CD4-positive, CD25-positive, alpha-beta regulatory T cell (primary cell): ENCODE data around the gene EXOSC10. TPM values are rescaled to one million over a fixed set of nuclear protein-coding genes. Genes with fewer than 3 reads are reported as not detected.

ENCODE experiments used
- ATAC-seq, 2 donors: fragments of 150-1000 bp; cut with Tn5 transposase; one replicate each; pipeline ENCODE4 v1.10.0; 2021; ENCODE audit warnings: low read depth in 2 of 2, moderate number of reproducible peaks in 2 of 2, moderate library complexity in 1 of 2
- DNase-seq, 3 donors: peaks; one replicate each; pipeline versions ENCODE4 v3.0.0 to v3.0.0-alpha.2; 2012 to 2022; ENCODE audit warnings: mixed read lengths in 1 of 3
- H3K27ac ChIP-seq: one replicate; pipeline ENCODE4 v1.7.0; 2013; ENCODE audit warnings: mild to moderate bottlenecking, low read length; ENCODE audit not compliant: insufficient read depth, poor library complexity, severe bottlenecking
- H3K27me3 ChIP-seq: one replicate; pipeline ENCODE4 v1.7.0; 2013; ENCODE audit warnings: low read length; ENCODE audit not compliant: control insufficient read depth, insufficient read depth
- H3K36me3 ChIP-seq: one replicate; pipeline ENCODE4 v1.7.0; 2013; ENCODE audit warnings: mild to moderate bottlenecking, low read length, moderate library complexity; ENCODE audit not compliant: control insufficient read depth, insufficient read depth
- H3K4me1 ChIP-seq: 2 replicates; pipeline ENCODE4 v1.7.0; 2013; ENCODE audit warnings: mild to moderate bottlenecking, low read length; ENCODE audit not compliant: insufficient read depth, control insufficient read depth, poor library complexity, severe bottlenecking
- H3K4me3 ChIP-seq: one replicate; pipeline ENCODE4 v1.7.0; 2013; ENCODE audit warnings: low read depth, mild to moderate bottlenecking, low read length, moderate library complexity
- H3K9me3 ChIP-seq, 2 experiments: 1 replicate in 1 of 2; 2 replicates in 1 of 2; pipeline ENCODE4 v1.7.0; 2013; ENCODE audit warnings: low read length in 2 of 2, mild to moderate bottlenecking in 1 of 2, moderate library complexity in 1 of 2; ENCODE audit not compliant: control insufficient read depth in 2 of 2
- H3K27ac Mint-ChIP-seq, 3 donors: one replicate each; pipeline ENCODE4 v1.8.0; 2020 to 2022; ENCODE audit warnings: mild to moderate bottlenecking in 3 of 3, mixed read lengths in 3 of 3, moderate library complexity in 2 of 3
- H3K27me3 Mint-ChIP-seq: one replicate; pipeline ENCODE4 v1.8.0; 2022; ENCODE audit warnings: mild to moderate bottlenecking, mixed read lengths
- H3K36me3 Mint-ChIP-seq: one replicate; pipeline ENCODE4 v1.8.0; 2020; ENCODE audit warnings: mixed read lengths
- H3K4me1 Mint-ChIP-seq, 4 donors: one replicate each; pipeline ENCODE4 v1.8.0; 2020 to 2022; ENCODE audit warnings: mixed read lengths in 4 of 4, mild to moderate bottlenecking in 1 of 4
- H3K4me3 Mint-ChIP-seq, 4 donors: one replicate each; pipeline ENCODE4 v1.8.0; 2020 to 2022; ENCODE audit warnings: mild to moderate bottlenecking in 4 of 4, mixed read lengths in 4 of 4, moderate library complexity in 3 of 4
- H3K9me3 Mint-ChIP-seq, 7 donors: one replicate each; pipeline ENCODE4 v1.8.0; 2020 to 2022; ENCODE audit warnings: mixed read lengths in 7 of 7, mild to moderate bottlenecking in 3 of 7, moderate library complexity in 2 of 7
- polyA plus RNA-seq, 4 donors: library from polyadenylated mRNA; unstranded; fragments of 300-500 nt; fragmentation: Illumina TruSeq; gene quantifications; one replicate each; pipeline ENCODE4 v1.2.3, GENCODE V29; 2021
- total RNA-seq: library from RNA; stranded (reverse); gene quantifications from one replicate; pipeline ENCODE4 v1.2.3, GENCODE V29; 2022

EXOSC10 gene
- total and polyA plus RNA-seq, 5 donors from 2014 or later = 37.0 to 81.7 (median 40.7) TPM

GRCh38 chr1:11058595-11059154 lies 41.0 kb downstream of the EXOSC10 start:
- no peak for ATAC-seq

GRCh38 chr1:11058026-11058425 lies 41.6 kb downstream of the EXOSC10 start:
- no peaks in the 10 kb centered on the region for H3K36me3 Mint-ChIP-seq
- peak overlapping the region; percentile 44 to 93 (median 69) for H3K4me3 Mint-ChIP-seq
- Histone ChIP-seq H3K4me3 (no peak overlapping the region), H3K27me3 (no peaks in the 10 kb centered on the region), H3K4me1 (peaks cover 21% of the 10 kb centered on the region), H3K9me3 (no peaks in the 10 kb centered on the region), H3K27ac (no peak overlapping the region), H3K36me3 (peaks cover 13% of the 10 kb centered on the region)
- H3K27me3 Mint-ChIP-seq = no peaks in the 10 kb centered on the region
- H3K27ac Mint-ChIP-seq = peak overlapping the region in 2 of 3 donors; percentile 20 to 25
- ATAC-seq (no peak), DNase-seq (no peak)
- H3K9me3 Mint-ChIP-seq = no peaks in the 10 kb centered on the region
- H3K4me1 Mint-ChIP-seq = peaks cover 7 to 39% (median 13%) of the 10 kb centered on the region in 4 donors

More at GRCh38 chr1:11058595-11059154, 41.0 kb downstream of the EXOSC10 start:
- Histone ChIP-seq H3K36me3 (peaks cover 13% of the 10 kb centered on the region), H3K9me3 (no peaks in the 10 kb centered on the region), H3K27me3 (no peaks in the 10 kb centered on the region), H3K4me3 (no peak overlapping the region), H3K27ac (no peak overlapping the region), H3K4me1 (peaks cover 21% of the 10 kb centered on the region)
- Mint-ChIP-seq H3K4me3 (peak overlapping the region; percentile 84 to 93 (median 91)), H3K9me3 (no peaks in the 10 kb centered on the region), H3K27ac (peak overlapping the region in 2 of 3 donors; percentile 75 to 93), H3K36me3 (no peaks in the 10 kb centered on the region), H3K4me1 (peaks cover 7 to 44% (median 16%) of the 10 kb centered on the region in 4 donors), H3K27me3 (no peaks in the 10 kb centered on the region)
- DNase-seq = no peak

GRCh38 chr1:11057477-11057876 lies 42.2 kb downstream of the EXOSC10 start:
- no peaks in the 10 kb centered on the region for H3K27me3 ChIP-seq
- H3K4me1 Mint-ChIP-seq = peaks cover 5 to 36% (median 13%) of the 10 kb centered on the region in 4 donors
- H3K9me3 ChIP-seq = no peaks in the 10 kb centered on the region
- peak overlapping the region in 3 of 4 donors; percentile 21 to 63 (median 61) for H3K4me3 Mint-ChIP-seq
- H3K36me3 Mint-ChIP-seq = no peaks in the 10 kb centered on the region
- peaks cover 13% of the 10 kb centered on the region for H3K36me3 ChIP-seq
- no peaks in the 10 kb centered on the region for H3K9me3 Mint-ChIP-seq
- DNase-seq = no peak
- no peak overlapping the region for H3K27ac ChIP-seq
- peaks cover 21% of the 10 kb centered on the region for H3K4me1 ChIP-seq
- H3K4me3 ChIP-seq = no peak overlapping the region
- H3K27me3 Mint-ChIP-seq = peaks cover under 1% of the 10 kb centered on the region
- H3K27ac Mint-ChIP-seq = peak overlapping the region in 2 of 3 donors; percentile 20 to 25
- ATAC-seq = no peak

- H3K4me1 ChIP-seq = peaks cover 21% of the 10 kb centered on the region
- ATAC-seq (no peak), DNase-seq (no peak)
- no peaks in the 10 kb centered on the region for H3K36me3 Mint-ChIP-seq
- H3K9me3 ChIP-seq = no peaks in the 10 kb centered on the region
- H3K36me3 ChIP-seq = peaks cover 13% of the 10 kb centered on the region
- H3K27ac ChIP-seq = no peak overlapping the region
- H3K4me3 ChIP-seq = no peak overlapping the region
- H3K27me3 Mint-ChIP-seq = peaks cover 8% of the 10 kb centered on the region
- H3K27ac Mint-ChIP-seq = no peak overlapping the region
- H3K27me3 ChIP-seq = no peaks in the 10 kb centered on the region
- peaks cover 5 to 29% (median 14%) of the 10 kb centered on the region in 4 donors for H3K4me1 Mint-ChIP-seq
- H3K9me3 Mint-ChIP-seq = no peaks in the 10 kb centered on the region
- peak overlapping the region in 2 of 4 donors; percentile 70 to 75 for H3K4me3 Mint-ChIP-seq
Observed at GRCh38 chr1:11056504-11056903, 43.2 kb downstream of the EXOSC10 start.

GRCh38 chr1:11055676-11056075 lies 44.0 kb downstream of the EXOSC10 start:
- peaks cover 8% of the 10 kb centered on the region for H3K27me3 Mint-ChIP-seq
- H3K27ac ChIP-seq = no peak overlapping the region
- H3K9me3 ChIP-seq = no peaks in the 10 kb centered on the region
- ATAC-seq (no peak), DNase-seq (no peak)
- peaks cover 16% of the 10 kb centered on the region for H3K4me1 ChIP-seq
- no peak overlapping the region for H3K27ac Mint-ChIP-seq
- peaks cover under 1 to 24% (median 10%) of the 10 kb centered on the region in 4 donors for H3K4me1 Mint-ChIP-seq
- peak overlapping the region in 1 of 4 donors; percentile 70 for H3K4me3 Mint-ChIP-seq
- no peak overlapping the region for H3K4me3 ChIP-seq
- no peaks in the 10 kb centered on the region for H3K36me3 Mint-ChIP-seq
- H3K27me3 ChIP-seq = no peaks in the 10 kb centered on the region
- no peaks in the 10 kb centered on the region for H3K9me3 Mint-ChIP-seq
- peaks cover 13% of the 10 kb centered on the region for H3K36me3 ChIP-seq

- peaks cover 0 to 19% (median 8%) of the 10 kb centered on the region in 4 donors for H3K4me1 Mint-ChIP-seq
- no peak overlapping the region for H3K27ac ChIP-seq
- no peaks in the 10 kb centered on the region for H3K9me3 ChIP-seq
- H3K4me3 Mint-ChIP-seq = peak overlapping the region in 2 of 4 donors; percentile 17 to 41
- no peaks in the 10 kb centered on the region for H3K36me3 Mint-ChIP-seq
- no peak overlapping the region for H3K4me3 ChIP-seq
- DNase-seq (no peak), ATAC-seq (no peak)
- peaks cover 13% of the 10 kb centered on the region for H3K36me3 ChIP-seq
- H3K4me1 ChIP-seq = peaks cover 11% of the 10 kb centered on the region
- no peaks in the 10 kb centered on the region for H3K9me3 Mint-ChIP-seq
- peak overlapping the region in 1 of 3 donors; percentile 18 for H3K27ac Mint-ChIP-seq
- H3K27me3 Mint-ChIP-seq = peaks cover 8% of the 10 kb centered on the region
- H3K27me3 ChIP-seq = no peaks in the 10 kb centered on the region
Observed at GRCh38 chr1:11054666-11055065, 45.0 kb downstream of the EXOSC10 start.

- H3K27ac ChIP-seq = no peak overlapping the region
- peaks cover 8% of the 10 kb centered on the region for H3K4me1 ChIP-seq
- DNase-seq (no peak), ATAC-seq (no peak)
- peak overlapping the region in 2 of 4 donors; percentile 17 to 41 for H3K4me3 Mint-ChIP-seq
- peak overlapping the region in 1 of 3 donors; percentile 18 for H3K27ac Mint-ChIP-seq
- no peaks in the 10 kb centered on the region for H3K27me3 ChIP-seq
- H3K27me3 Mint-ChIP-seq = peaks cover 8% of the 10 kb centered on the region
- H3K36me3 ChIP-seq = peaks cover 13% of the 10 kb centered on the region
- no peak overlapping the region for H3K4me3 ChIP-seq
- H3K9me3 ChIP-seq = no peaks in the 10 kb centered on the region
- peaks cover 0 to 19% (median 8%) of the 10 kb centered on the region in 4 donors for H3K4me1 Mint-ChIP-seq
- no peaks in the 10 kb centered on the region for H3K36me3 Mint-ChIP-seq
- no peaks in the 10 kb centered on the region for H3K9me3 Mint-ChIP-seq
Observed at GRCh38 chr1:11054181-11054580, 45.5 kb downstream of the EXOSC10 start.

GRCh38 chr1:11053758-11054137 lies 45.9 kb downstream of the EXOSC10 start:
- Histone ChIP-seq H3K4me1 (peaks cover 3% of the 10 kb centered on the region), H3K36me3 (peaks cover 13% of the 10 kb centered on the region), H3K27ac (no peak overlapping the region), H3K9me3 (no peaks in the 10 kb centered on the region), H3K4me3 (no peak overlapping the region), H3K27me3 (no peaks in the 10 kb centered on the region)
- Mint-ChIP-seq H3K4me1 (peaks cover 0 to 14% (median 6%) of the 10 kb centered on the region in 4 donors), H3K36me3 (no peaks in the 10 kb centered on the region), H3K4me3 (no peak overlapping the region), H3K27ac (no peak overlapping the region), H3K27me3 (peaks cover 8% of the 10 kb centered on the region), H3K9me3 (no peaks in the 10 kb centered on the region)
- no peak for ATAC-seq
- DNase-seq = no peak
